ENCODE measurements around the gene TOM1L2. TPM values are rescaled to one million over a fixed set of nuclear protein-coding genes. Genes with fewer than 3 reads are reported as not detected.

Gene TOM1L2
- total RNA-seq, 1 experiment from 2014 or later: 6.4 TPM

DNA sequence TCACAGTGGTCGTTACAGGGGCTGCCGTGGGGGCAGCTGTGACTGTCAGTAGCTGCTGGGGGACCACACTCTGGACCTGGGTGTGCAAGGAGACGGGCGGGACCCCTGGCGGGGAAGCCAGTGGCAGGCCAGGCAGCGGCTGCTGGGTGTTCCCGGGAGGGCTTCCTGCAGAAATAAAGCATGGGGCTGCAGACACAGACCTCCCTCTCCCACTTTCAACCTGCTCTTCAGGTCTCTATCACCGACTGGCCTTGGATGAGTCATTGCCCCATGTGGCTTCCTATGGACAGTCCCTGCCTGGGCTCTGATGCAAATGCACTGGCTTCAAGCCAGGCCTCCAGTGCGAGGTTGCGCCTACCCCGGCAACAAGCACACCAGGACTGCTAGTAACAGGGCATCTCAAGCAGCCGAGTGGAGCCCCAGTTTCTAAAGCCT lies 152.6 kb downstream of the TOM1L2 start:
- peak overlapping the region; percentile 94 for H3K4me2 ChIP-seq (ENCODE audit: low read depth, low read length, poor library complexity, severe bottlenecking)
- H4K20me1 ChIP-seq (ENCODE audit: insufficient read depth, low read depth, low read length): peaks cover 38% of the 10 kb centered on the region
- peaks cover 35% of the 10 kb centered on the region for H3K79me2 ChIP-seq (ENCODE audit: low read length)

DNA sequence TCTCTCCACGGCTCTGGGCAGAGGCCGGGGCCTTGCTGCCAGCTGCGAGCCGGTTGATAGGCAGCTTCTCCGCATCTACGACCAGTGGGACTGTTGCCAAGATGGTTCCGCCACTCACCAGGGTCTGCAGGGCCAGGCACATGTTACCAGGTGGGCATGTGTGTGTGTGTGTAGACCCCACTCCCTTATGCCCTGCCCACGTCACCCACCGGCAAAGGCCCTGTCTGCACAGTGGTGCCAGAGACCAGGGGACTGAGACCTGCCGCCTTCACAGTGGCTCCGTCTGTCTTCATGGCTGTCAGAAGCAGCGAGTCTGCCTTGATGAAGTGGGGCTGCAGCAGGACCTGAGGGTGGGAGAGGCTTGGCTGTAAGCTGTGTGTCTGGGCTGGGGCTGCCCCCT lies 153.1 kb downstream of the TOM1L2 start:
- peaks cover 38% of the 10 kb centered on the region for H4K20me1 ChIP-seq (ENCODE audit: insufficient read depth, low read depth, low read length)
- H2AFZ ChIP-seq (ENCODE audit: low read length): no peak overlapping the region
- no peaks in the 10 kb centered on the region for H3K9me3 ChIP-seq (ENCODE audit: low read length)
- H3K9me2 ChIP-seq (replicated peaks; ENCODE audit: insufficient read depth, low read length): no peaks in the 10 kb centered on the region
- no peaks in the 10 kb centered on the region for H3K27me3 ChIP-seq (ENCODE audit: low read length)
- peak overlapping the region; percentile 75; the same call in 1 of the 2 replicates for H3K27ac ChIP-seq (ENCODE audit: low read length)
- no peak overlapping the region for H3K4me3 ChIP-seq (ENCODE audit: low read length)
- peaks cover 61% of the 10 kb centered on the region for H3K4me1 ChIP-seq (ENCODE audit: low read length)
- peaks cover 30% of the 10 kb centered on the region for H3K79me2 ChIP-seq (ENCODE audit: low read length)
- no peak overlapping the region for H3K9ac ChIP-seq (ENCODE audit: low read length)
- H3K36me3 ChIP-seq (ENCODE audit: insufficient read depth, low read length): no peaks in the 10 kb centered on the region
- no peak for DNase-seq
- H3K4me2 ChIP-seq (ENCODE audit: low read depth, low read length, poor library complexity, severe bottlenecking): no peak overlapping the region

More for the DNA sequence above, 152.6 kb downstream of the TOM1L2 start:
- H3K9me3 ChIP-seq (ENCODE audit: low read length): no peaks in the 10 kb centered on the region
- no peaks in the 10 kb centered on the region for H3K36me3 ChIP-seq (ENCODE audit: insufficient read depth, low read length)
- no peaks in the 10 kb centered on the region for H3K27me3 ChIP-seq (ENCODE audit: low read length)
- peak overlapping the region; percentile 75 for H3K27ac ChIP-seq (ENCODE audit: low read length)
- H3K9ac ChIP-seq (ENCODE audit: low read length): peak overlapping the region; percentile 68
- DNase-seq: peak; percentile 87
- no peaks in the 10 kb centered on the region for H3K9me2 ChIP-seq (replicated peaks; ENCODE audit: insufficient read depth, low read length)
- H3K4me1 ChIP-seq (ENCODE audit: low read length): peaks cover 66% of the 10 kb centered on the region
- H2AFZ ChIP-seq (ENCODE audit: low read length): no peak overlapping the region
- H3K4me3 ChIP-seq (ENCODE audit: low read length): peak overlapping the region; percentile 36; the same call in 1 of the 2 replicates

GRCh38 chr17:17818088-17818526 lies 154.1 kb downstream of the TOM1L2 start:
- Histone ChIP-seq H3K9me2 (replicated peaks; ENCODE audit: insufficient read depth, low read length) (no peaks in the 10 kb centered on the region), H3K27ac (ENCODE audit: low read length) (no peak overlapping the region), H3K27me3 (ENCODE audit: low read length) (no peaks in the 10 kb centered on the region), H3K9ac (ENCODE audit: low read length) (no peak overlapping the region), H3K9me3 (ENCODE audit: low read length) (no peaks in the 10 kb centered on the region), H3K79me2 (ENCODE audit: low read length) (peaks cover 27% of the 10 kb centered on the region), H3K36me3 (ENCODE audit: insufficient read depth, low read length) (no peaks in the 10 kb centered on the region), H3K4me3 (ENCODE audit: low read length) (no peak overlapping the region), H3K4me2 (ENCODE audit: low read depth, low read length, poor library complexity, severe bottlenecking) (no peak overlapping the region), H3K4me1 (ENCODE audit: low read length) (peaks cover 53% of the 10 kb centered on the region), H4K20me1 (ENCODE audit: insufficient read depth, low read depth, low read length) (peaks cover 35% of the 10 kb centered on the region), H2AFZ (ENCODE audit: low read length) (no peak overlapping the region)
- DNase-seq: peak; percentile 86

DNA sequence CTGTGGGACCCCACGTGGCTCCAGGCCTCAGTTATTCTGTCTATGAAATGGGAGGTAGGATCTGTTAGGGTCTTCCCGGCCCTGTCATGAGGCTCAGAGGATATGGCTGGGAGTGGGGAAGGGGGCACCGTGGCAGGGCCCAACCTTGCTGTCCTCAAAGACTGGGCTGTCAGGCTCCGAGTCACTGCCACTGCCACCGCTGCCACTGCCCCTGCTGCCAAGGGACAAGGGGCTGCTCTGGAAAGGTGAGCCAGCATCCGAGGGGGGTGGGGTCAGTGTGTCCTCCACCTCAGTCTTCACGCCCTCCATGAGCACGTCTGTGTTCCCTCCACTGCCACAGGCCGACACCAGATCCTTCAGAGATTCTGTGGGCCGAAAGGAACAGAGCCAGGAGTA lies 154.7 kb downstream of the TOM1L2 start:
- no peak overlapping the region for H3K4me2 ChIP-seq (ENCODE audit: low read depth, low read length, poor library complexity, severe bottlenecking)
- H3K27me3 ChIP-seq (ENCODE audit: low read length): no peaks in the 10 kb centered on the region
- H3K9ac ChIP-seq (ENCODE audit: low read length): no peak overlapping the region
- H2AFZ ChIP-seq (ENCODE audit: low read length): no peak overlapping the region
- H3K9me3 ChIP-seq (ENCODE audit: low read length): no peaks in the 10 kb centered on the region
- H3K27ac ChIP-seq (ENCODE audit: low read length): no peak overlapping the region
- H3K9me2 ChIP-seq (replicated peaks; ENCODE audit: insufficient read depth, low read length): no peaks in the 10 kb centered on the region
- H3K4me3 ChIP-seq (ENCODE audit: low read length): no peak overlapping the region
- H3K79me2 ChIP-seq (ENCODE audit: low read length): peaks cover 22% of the 10 kb centered on the region
- no peak for DNase-seq
- no peaks in the 10 kb centered on the region for H3K36me3 ChIP-seq (ENCODE audit: insufficient read depth, low read length)
- peaks cover 31% of the 10 kb centered on the region for H4K20me1 ChIP-seq (ENCODE audit: insufficient read depth, low read depth, low read length)
- peaks cover 48% of the 10 kb centered on the region for H3K4me1 ChIP-seq (ENCODE audit: low read length)

DNA sequence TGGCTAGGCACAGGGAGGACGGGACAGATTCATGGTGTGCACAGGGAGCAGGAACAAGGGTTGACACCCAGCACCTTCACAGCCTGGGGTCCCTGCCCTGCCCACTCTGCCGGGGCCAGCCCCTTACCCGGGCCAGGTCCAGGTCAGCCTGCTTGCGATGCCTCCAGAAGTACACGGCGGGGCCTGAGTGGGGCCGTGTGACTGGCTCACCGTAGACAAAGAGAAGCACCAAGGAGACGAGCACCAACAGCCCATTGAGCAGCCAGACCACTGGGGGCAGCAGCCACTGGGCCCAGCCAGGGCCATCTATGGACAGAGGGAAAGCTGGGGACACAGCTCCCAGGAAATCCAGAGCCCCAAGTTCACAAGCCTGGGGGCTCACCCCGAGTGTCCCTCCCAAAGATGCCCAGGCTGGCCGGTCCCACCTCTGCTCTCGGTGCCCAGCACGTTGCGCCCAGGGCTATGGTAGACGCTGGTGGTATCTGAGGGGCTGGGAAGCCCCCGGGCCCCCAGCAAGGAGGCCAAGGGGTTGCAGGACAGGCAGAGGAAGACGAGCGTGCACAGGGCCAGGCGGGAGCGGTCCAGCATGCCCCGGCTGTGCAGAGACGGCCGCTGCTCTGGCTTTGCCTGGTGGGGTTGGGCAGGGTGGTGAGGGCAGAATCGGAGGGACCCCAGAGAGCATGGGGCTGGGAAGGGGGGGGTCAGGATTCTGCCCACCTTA lies 155.2 kb downstream of the TOM1L2 start:
- Histone ChIP-seq H3K9me2 (replicated peaks; ENCODE audit: insufficient read depth, low read length) (no peaks in the 10 kb centered on the region), H3K9ac (ENCODE audit: low read length) (no peak overlapping the region), H3K27ac (ENCODE audit: low read length) (no peak overlapping the region), H2AFZ (ENCODE audit: low read length) (no peak overlapping the region), H4K20me1 (ENCODE audit: insufficient read depth, low read depth, low read length) (peaks cover 26% of the 10 kb centered on the region), H3K4me2 (ENCODE audit: low read depth, low read length, poor library complexity, severe bottlenecking) (no peak overlapping the region), H3K36me3 (ENCODE audit: insufficient read depth, low read length) (peaks cover under 1% of the 10 kb centered on the region; the same call in 1 of the 2 replicates), H3K4me1 (ENCODE audit: low read length) (peaks cover 48% of the 10 kb centered on the region), H3K79me2 (ENCODE audit: low read length) (peaks cover 16% of the 10 kb centered on the region), H3K27me3 (ENCODE audit: low read length) (no peaks in the 10 kb centered on the region), H3K9me3 (ENCODE audit: low read length) (no peaks in the 10 kb centered on the region), H3K4me3 (ENCODE audit: low read length) (no peak overlapping the region)
- no peak for DNase-seq

GRCh38 chr17:17816240-17816814 lies 155.9 kb downstream of the TOM1L2 start:
- no peaks in the 10 kb centered on the region for H3K9me3 ChIP-seq (ENCODE audit: low read length)
- H2AFZ ChIP-seq (ENCODE audit: low read length): no peak overlapping the region
- peaks cover 48% of the 10 kb centered on the region for H3K4me1 ChIP-seq (ENCODE audit: low read length)
- H3K79me2 ChIP-seq (ENCODE audit: low read length): peaks cover 9% of the 10 kb centered on the region
- H3K4me3 ChIP-seq (ENCODE audit: low read length): no peak overlapping the region
- no peak overlapping the region for H3K9ac ChIP-seq (ENCODE audit: low read length)
- H3K27me3 ChIP-seq (ENCODE audit: low read length): no peaks in the 10 kb centered on the region
- peaks cover 4% of the 10 kb centered on the region; the same call in 1 of the 2 replicates for H3K36me3 ChIP-seq (ENCODE audit: insufficient read depth, low read length)
- peaks cover 20% of the 10 kb centered on the region; the same call in 1 of the 2 replicates for H4K20me1 ChIP-seq (ENCODE audit: insufficient read depth, low read depth, low read length)
- DNase-seq: no peak
- H3K9me2 ChIP-seq (replicated peaks; ENCODE audit: insufficient read depth, low read length): no peaks in the 10 kb centered on the region
- H3K27ac ChIP-seq (ENCODE audit: low read length): no peak overlapping the region
- H3K4me2 ChIP-seq (ENCODE audit: low read depth, low read length, poor library complexity, severe bottlenecking): no peak overlapping the region

DNA sequence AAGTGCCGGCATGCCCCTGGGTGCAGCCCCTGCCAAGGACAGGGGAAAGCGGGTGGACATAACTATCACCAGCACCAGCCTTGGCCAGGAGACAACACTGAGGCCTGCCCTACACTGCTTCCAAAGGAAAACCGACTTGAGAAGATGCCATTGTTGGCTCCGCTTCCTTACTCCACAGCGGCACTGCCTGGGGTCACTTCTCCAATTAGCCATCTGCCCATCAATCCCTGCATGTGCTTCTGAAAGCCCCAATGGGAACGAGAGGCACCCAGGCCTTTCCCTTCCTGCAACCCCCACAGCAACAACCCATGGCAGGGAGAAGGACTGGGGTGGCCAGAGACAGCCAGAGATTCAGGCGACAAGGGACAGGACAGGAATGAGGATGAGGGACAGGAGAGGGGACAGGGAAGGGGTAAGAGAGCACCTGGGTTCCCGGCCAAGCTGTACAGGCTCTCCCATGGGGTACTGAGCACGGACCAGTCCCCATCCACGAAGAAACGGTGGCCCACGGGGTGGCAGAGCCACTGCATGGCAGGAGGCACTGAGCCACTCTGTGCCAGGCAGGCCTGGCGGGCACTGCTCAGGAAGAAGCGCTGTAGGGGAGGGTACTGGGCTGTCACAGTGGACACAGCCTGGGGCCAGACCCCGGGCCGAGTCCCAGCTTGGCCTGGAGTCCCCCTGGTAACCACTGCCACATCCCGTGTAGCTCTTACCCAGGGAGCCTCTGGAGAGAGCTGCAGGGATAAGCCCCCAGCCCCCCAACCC lies 156.6 kb downstream of the TOM1L2 start:
- no peaks in the 10 kb centered on the region for H3K9me2 ChIP-seq (replicated peaks; ENCODE audit: insufficient read depth, low read length)
- H3K4me3 ChIP-seq (ENCODE audit: low read length): no peak overlapping the region
- no peak overlapping the region for H3K4me2 ChIP-seq (ENCODE audit: low read depth, low read length, poor library complexity, severe bottlenecking)
- peaks cover 4% of the 10 kb centered on the region; the same call in 1 of the 2 replicates for H3K36me3 ChIP-seq (ENCODE audit: insufficient read depth, low read length)
- H3K79me2 ChIP-seq (ENCODE audit: low read length): peaks cover 2% of the 10 kb centered on the region
- H3K4me1 ChIP-seq (ENCODE audit: low read length): peaks cover 42% of the 10 kb centered on the region
- no peak overlapping the region for H3K27ac ChIP-seq (ENCODE audit: low read length)
- DNase-seq: no peak
- H3K27me3 ChIP-seq (ENCODE audit: low read length): no peaks in the 10 kb centered on the region
- peaks cover 14% of the 10 kb centered on the region; the same call in 1 of the 2 replicates for H4K20me1 ChIP-seq (ENCODE audit: insufficient read depth, low read depth, low read length)
- no peaks in the 10 kb centered on the region for H3K9me3 ChIP-seq (ENCODE audit: low read length)
- H2AFZ ChIP-seq (ENCODE audit: low read length): no peak overlapping the region
- H3K9ac ChIP-seq (ENCODE audit: low read length): no peak overlapping the region

- Histone ChIP-seq H3K27me3 (ENCODE audit: low read length) (no peaks in the 10 kb centered on the region), H3K9me3 (ENCODE audit: low read length) (no peaks in the 10 kb centered on the region), H4K20me1 (ENCODE audit: insufficient read depth, low read depth, low read length) (peaks cover 8% of the 10 kb centered on the region; the same call in 1 of the 2 replicates), H3K9me2 (replicated peaks; ENCODE audit: insufficient read depth, low read length) (no peaks in the 10 kb centered on the region), H3K79me2 (ENCODE audit: low read length) (no peaks in the 10 kb centered on the region), H3K9ac (ENCODE audit: low read length) (no peak overlapping the region), H3K27ac (ENCODE audit: low read length) (no peak overlapping the region), H3K4me3 (ENCODE audit: low read length) (no peak overlapping the region), H3K4me2 (ENCODE audit: low read depth, low read length, poor library complexity, severe bottlenecking) (no peak overlapping the region), H3K4me1 (ENCODE audit: low read length) (peaks cover 36% of the 10 kb centered on the region), H2AFZ (ENCODE audit: low read length) (no peak overlapping the region), H3K36me3 (ENCODE audit: insufficient read depth, low read length) (peaks cover 5% of the 10 kb centered on the region; the same call in 1 of the 2 replicates)
- no peak for DNase-seq
Observed at GRCh38 chr17:17815062-17815406, 157.2 kb downstream of the TOM1L2 start.
